GM12878 (cell line): Measurements from ENCODE around the gene RPL5. TPM values are rescaled to one million over a fixed set of nuclear protein-coding genes. Genes with fewer than 3 reads are reported as not detected.

ENCODE experiments used
- ATAC-seq: fragments of 200-7000 bp; cut with Tn5 transposase; 3 replicates; pipeline ENCODE4 v1.9.1; 2020; ENCODE audit warnings: mild to moderate bottlenecking, moderate library complexity
- BruUV-seq: library from RNA; stranded (reverse); fragments of 400-500 nt; replicated peaks from 2 replicates; lab custom pipeline; 2021; lab: Mats Ljungman, UMichigan
- CTCF ChIA-PET: fragments of 300-600 bp; sonication (Branson Sonifier 250); formaldehyde crosslinking; extraction: SDS; loops from one replicate; lab custom pipeline; 2021; ENCODE audit warnings: inconsistent platforms; lab: Yijun Ruan, JAX
- POLR2A ChIA-PET: fragments of 350-600 bp; formaldehyde crosslinking; extraction: SDS; loops from one replicate; lab custom pipeline; 2021; ENCODE audit warnings: inconsistent platforms; lab: Charles Lee
- RAD21 ChIA-PET: fragments of 300-600 bp; sonication (Branson Sonifier 250); formaldehyde crosslinking; loops from one replicate; lab custom pipeline; 2023; ENCODE audit warnings: antibody characterized with exemption; ENCODE audit not compliant: unreplicated experiment; lab: Charles Lee
- SMC1A ChIA-PET: fragments of 300-600 bp; sonication (Branson Sonifier 250); formaldehyde crosslinking; loops from one replicate; lab custom pipeline; 2023; ENCODE audit not compliant: unreplicated experiment, uncharacterized antibody; lab: Charles Lee
- DNase-seq: peaks from one replicate; pipeline ENCODE4 v3.0.0-alpha.2; 2011; ENCODE audit warnings: low read depth, low spot score
- FAIRE-seq: peaks from 3 replicates; lab custom pipeline; 2011; peaks lifted over from hg19 to GRCh38; lab: Jason Lieb, UNC
- H2AFZ ChIP-seq: 2 replicates; pipeline ENCODE4 v1.6.0; 2011; ENCODE audit warnings: low read depth, low read length, control low read depth; ENCODE audit not compliant: control insufficient read depth
- H3K27ac ChIP-seq: 2 replicates; pipeline ENCODE4 v1.5.1; 2011; ENCODE audit warnings: control low read depth; ENCODE audit not compliant: control insufficient read depth, insufficient read depth
- H3K27me3 ChIP-seq, 2 experiments: replicated peaks in 1 of 2; 2 replicates each; pipeline versions ENCODE4 v1.6.0 to v1.6.1; 2011; ENCODE audit warnings: low read length in 1 of 2; ENCODE audit not compliant: control insufficient read depth in 2 of 2, insufficient read depth in 2 of 2
- H3K36me3 ChIP-seq, 2 experiments: 2 replicates each; pipeline ENCODE4 v1.5.1; 2011; ENCODE audit warnings: low read length in 1 of 2; ENCODE audit not compliant: control insufficient read depth in 2 of 2, insufficient read depth in 2 of 2
- H3K4me1 ChIP-seq: 2 replicates; pipeline ENCODE4 v1.6.1; 2011; ENCODE audit warnings: mild to moderate bottlenecking, low read length, moderate library complexity, mixed read lengths; ENCODE audit not compliant: control insufficient read depth, insufficient read depth
- H3K4me2 ChIP-seq: 2 replicates; pipeline ENCODE4 v1.6.0; 2011; ENCODE audit warnings: control low read depth; ENCODE audit not compliant: control insufficient read depth, insufficient read depth
- H3K4me3 ChIP-seq: fragments of 200-600 bp; sonication (generic); 2 replicates; pipeline ENCODE4 v1.5.1; 2016
- H3K79me2 ChIP-seq: 2 replicates; pipeline ENCODE4 v1.6.0; 2011; ENCODE audit warnings: low read length; ENCODE audit not compliant: control insufficient read depth, insufficient read depth
- H3K9ac ChIP-seq: 2 replicates; pipeline ENCODE4 v1.8.0; 2011; ENCODE audit warnings: low read length, control low read depth, mixed read lengths; ENCODE audit not compliant: control insufficient read depth, insufficient read depth
- H3K9me3 ChIP-seq: replicated peaks from 3 replicates; pipeline ENCODE4 v1.5.1; 2011; ENCODE audit warnings: mild to moderate bottlenecking, low read length; ENCODE audit not compliant: control insufficient read depth, insufficient read depth
- H4K20me1 ChIP-seq: 2 replicates; pipeline ENCODE4 v1.6.0; 2011; ENCODE audit not compliant: control insufficient read depth, insufficient read depth
- BMI1 ChIP-seq: fragments of 450-650 bp; IDR thresholded peaks from 2 replicates; pipeline ENCODE4 v1.6.1; 2016; ENCODE audit warnings: mild to moderate bottlenecking, moderate library complexity, borderline replicate concordance
- CBX5 ChIP-seq: sonication (generic); IDR thresholded peaks from 2 replicates; pipeline ENCODE4 v1.6.1; 2016; ENCODE audit warnings: low read depth, moderate library complexity, mild to moderate bottlenecking, inconsistent platforms
- MAX ChIP-seq: IDR thresholded peaks from 2 replicates; pipeline ENCODE4 v1.6.1; 2012; ENCODE audit warnings: low read depth, low read length, improper control_type of control experiment
- MTA3 ChIP-seq: IDR thresholded peaks from 2 replicates; pipeline ENCODE4 v1.6.1; 2012; ENCODE audit warnings: low read length, inconsistent platforms, borderline replicate concordance
- PKNOX1 ChIP-seq: fragments of 450-650 bp; IDR thresholded peaks from 2 replicates; pipeline ENCODE4 v1.6.1; 2016; ENCODE audit warnings: mild to moderate bottlenecking
- POLR2AphosphoS5 ChIP-seq: IDR thresholded peaks from 2 replicates; pipeline ENCODE4 v1.6.1; 2011; ENCODE audit warnings: mild to moderate bottlenecking, low read length, inconsistent platforms
- RELB ChIP-seq: fragments of 450-650 bp; IDR thresholded peaks from 2 replicates; pipeline ENCODE4 v1.6.1; 2017; ENCODE audit warnings: low read depth, mild to moderate bottlenecking, moderate library complexity
- SIN3A ChIP-seq: IDR thresholded peaks from 2 replicates; pipeline ENCODE4 v1.6.1; 2012; ENCODE audit warnings: low read depth, low read length, improper control_type of control experiment
- SPI1 ChIP-seq: IDR thresholded peaks from 2 replicates; pipeline ENCODE4 v1.6.1; 2011; ENCODE audit warnings: low read depth, mild to moderate bottlenecking, low read length, moderate library complexity, borderline replicate concordance; ENCODE audit not compliant: insufficient read depth
- SRF ChIP-seq, 2 experiments: IDR thresholded peaks; 2 replicates each; pipeline ENCODE4 v1.6.1; 2011; ENCODE audit warnings: low read depth in 2 of 2, low read length in 2 of 2, mild to moderate bottlenecking in 1 of 2, moderate library complexity in 1 of 2
- SUPT20H ChIP-seq: IDR thresholded peaks from 2 replicates; pipeline ENCODE4 v1.6.1; 2011; ENCODE audit warnings: low read depth, mild to moderate bottlenecking, low read length, moderate library complexity, borderline replicate concordance; ENCODE audit not compliant: control insufficient read depth
- TAF1 ChIP-seq: IDR thresholded peaks from 2 replicates; pipeline ENCODE4 v1.6.1; 2011; ENCODE audit warnings: mild to moderate bottlenecking, low read depth, low read length, borderline replicate concordance
- TBL1XR1 ChIP-seq: IDR thresholded peaks from 2 replicates; pipeline ENCODE4 v1.6.1; 2012; ENCODE audit warnings: low read depth, low read length, improper control_type of control experiment
- USF2 ChIP-seq: IDR thresholded peaks from 2 replicates; pipeline ENCODE4 v1.6.1; 2011; ENCODE audit warnings: low read depth, low read length, improper control_type of control experiment, borderline replicate concordance
- ZNF274 ChIP-seq: IDR thresholded peaks from one replicate; pipeline ENCODE4 v1.8.0; 2011; ENCODE audit not compliant: insufficient read length, insufficient read depth
- ZNF592 ChIP-seq: fragments of 450-650 bp; IDR thresholded peaks from 2 replicates; pipeline ENCODE4 v1.6.1; 2017; ENCODE audit warnings: mild to moderate bottlenecking, moderate library complexity
- ZSCAN29 ChIP-seq: fragments of 450-650 bp; IDR thresholded peaks from 2 replicates; pipeline ENCODE4 v1.6.1; 2017; ENCODE audit warnings: mild to moderate bottlenecking, moderate library complexity
- WGBS: methylation state at CpG from one replicate; pipeline ENCODE4 v1.1.6; 2016; ENCODE audit warnings: low lambda C conversion rate; ENCODE audit not compliant: insufficient replicate concordance, insufficient coverage; ENCODE audit errors: missing lambda C conversion rate; 5-methylcytosine and 5-hydroxymethylcytosine counted together
- in situ Hi-C: fragments of 300-500 bp; cut with MboI; formaldehyde crosslinking; loops from 9 replicates; pipeline ENCODE4 v1.14.3; 2018; ENCODE audit warnings: mixed read lengths
- intact Hi-C: fragments of 100-400 bp; cut with micrococcal nuclease; formaldehyde crosslinking; loops from one replicate; pipeline ENCODE4 v1.14.2; 2022; ENCODE audit not compliant: unreplicated experiment
- polyA plus RNA-seq, 11 experiments: library from polyadenylated mRNA; depleted of rRNA in 4 of 11; unstranded in 6 of 11; stranded (reverse) in 5 of 11; fragments of >200 nt; fragmentation: Nextera tagmentation in 4 of 11; fragmentation: Illumina TruSeq in 1 of 11; extraction: Ambion mirVana in 4 of 11; extraction: Trizol in 1 of 11; gene quantifications; 1 replicate in 1 of 11; 2 replicates in 10 of 11; pipeline versions ENCODE4 v1.2.1 to v1.2.3, GENCODE V29; 2011 to 2016; ENCODE audit warnings: inconsistent platforms in 2 of 11, missing spikeins in 2 of 11, low read depth in 1 of 11
- total RNA-seq, 4 experiments: library from RNA; depleted of rRNA in 3 of 4; stranded (reverse); fragments of >200 nt in 3 of 4; fragmentation: Illumina TruSeq in 1 of 4; extraction: Trizol in 1 of 4; gene quantifications; 2 replicates each; pipeline versions ENCODE4 v1.2.1 to v1.2.3, GENCODE V29; 2013 to 2021

Gene RPL5
- total and polyA plus RNA-seq, 10 of the 15 experiments (the other 5 are each of a cell fraction or from before 2014, with no cell fraction given), result 1,685 to 6,047 (median 2,601) TPM

GRCh38 chr1:92870591-92870990 lies 38.8 kb downstream of the RPL5 start:
- no peaks in the 10 kb centered on the region for H3K27me3 ChIP-seq
- peaks cover 0 to 13% of the 10 kb centered on the region in 2 experiments; a peak in 1 of 4 replicates for H3K36me3 ChIP-seq
- intact Hi-C loops, result no loop called here
- H3K4me3 ChIP-seq, result no peak overlapping the region
- H3K9me3 ChIP-seq, result peaks cover 6% of the 10 kb centered on the region; the same call in 2 of the 3 replicates
- no peak for DNase-seq
- no peak overlapping the region for H3K9ac ChIP-seq
- ATAC-seq, result no peak
- ChIA-PET SMC1A (interaction anchor here (0.5 to 1.3 kb wide), 2 partner anchors 124 to 215 kb away, joined by 3 read pairs; no protein-coding TSS in a partner anchor), POLR2A (no interaction called here), CTCF (interaction anchor here (0.6 to 4.4 kb wide), 5 partner anchors 12 to 755 kb away, joined by 3 to 23 read pairs (median 5); no protein-coding TSS in a partner anchor), RAD21 (no interaction called here)
- H3K27ac ChIP-seq, result no peak overlapping the region
- no peak overlapping the region for H3K4me2 ChIP-seq
- 96% methylated on average over 2 of the region's 2 CpGs for WGBS
- no peak for TF ChIP-seq ZNF274
- TF ChIP-seq CBX5, result no peak
- TF ChIP-seq USF2, result no peak
- no peak for TF ChIP-seq TBL1XR1
- no peak for TF ChIP-seq RELB
- TF ChIP-seq SIN3A, result no peak
- no peak for TF ChIP-seq POLR2AphosphoS5
- TF ChIP-seq BMI1, result no peak
- no peak for TF ChIP-seq ZSCAN29
- no peak for TF ChIP-seq PKNOX1
- TF ChIP-seq MTA3, result no peak
- TF ChIP-seq SPI1, result no peak
- no peak for TF ChIP-seq SRF (IDR thresholded peaks at IDR 0.05; ENCODE audit: low read depth in 2 of 2, low read length in 2 of 2)
- no peak for TF ChIP-seq SUPT20H
- no peak for TF ChIP-seq TAF1
- no peak for TF ChIP-seq MAX
- TF ChIP-seq ZNF592, result no peak
- no peak overlapping the region for H2AFZ ChIP-seq
- no TSS peak for BruUV-seq
- no peak for FAIRE-seq
- H3K4me1 ChIP-seq, result no peaks in the 10 kb centered on the region
- in situ Hi-C loops, result no loop called here
- H4K20me1 ChIP-seq, result no peaks in the 10 kb centered on the region
- H3K79me2 ChIP-seq, result no peaks in the 10 kb centered on the region
